Mucosa of stomach (tissue), 1 donor: Measurements from ENCODE around the gene GOLGB1.

Source experiments
- H3K27me3 ChIP-seq: one replicate; pipeline ENCODE4 v1.7.0; 2013; ENCODE audit warnings: mild to moderate bottlenecking, low read length; ENCODE audit not compliant: control insufficient read depth, insufficient read depth
- H3K36me3 ChIP-seq: one replicate; pipeline ENCODE4 v1.7.0; 2013; ENCODE audit warnings: low read length; ENCODE audit not compliant: control insufficient read depth, insufficient read depth
- H3K4me1 ChIP-seq: one replicate; pipeline ENCODE4 v1.7.0; 2013; ENCODE audit warnings: mild to moderate bottlenecking, low read length; ENCODE audit not compliant: control insufficient read depth, insufficient read depth
- H3K4me3 ChIP-seq: one replicate; pipeline ENCODE4 v1.7.0; 2013; ENCODE audit warnings: low read length
- H3K9ac ChIP-seq: one replicate; pipeline ENCODE4 v1.7.0; 2013; ENCODE audit warnings: mild to moderate bottlenecking, low read length, moderate library complexity
- H3K9me3 ChIP-seq: one replicate; pipeline ENCODE4 v1.7.0; 2013; ENCODE audit warnings: mild to moderate bottlenecking, low read length, moderate library complexity; ENCODE audit not compliant: control insufficient read depth
- donor health status: Pancreatic carcinoma.

The GOLGB1 gene

GRCh38 chr3:121619691-121620090 lies 129.8 kb downstream of the GOLGB1 start:
- Histone ChIP-seq H3K4me3 (no peak overlapping the region), H3K36me3 (no peaks in the 10 kb centered on the region), H3K4me1 (no peaks in the 10 kb centered on the region), H3K9ac (no peak overlapping the region), H3K9me3 (no peaks in the 10 kb centered on the region), H3K27me3 (no peaks in the 10 kb centered on the region)
